H1 (cell line): ENCODE data around the gene CUBN. TPM values are rescaled to one million over a fixed set of nuclear protein-coding genes. Genes with fewer than 3 reads are reported as not detected.

Experiments
- CTCF ChIA-PET: fragments of 300-600 bp; sonication (Branson Sonifier 250); formaldehyde crosslinking; loops from one replicate; lab custom pipeline; 2021; ENCODE audit not compliant: partially characterized antibody; lab: Charles Lee
- POLR2A ChIA-PET: fragments of 300-600 bp; sonication (Branson Sonifier 250); formaldehyde crosslinking; loops from one replicate; lab custom pipeline; 2021; ENCODE audit warnings: inconsistent platforms; ENCODE audit not compliant: partially characterized antibody; lab: Charles Lee
- DNase-seq, 2 experiments: peaks; one replicate each; pipeline versions ENCODE4 v3.0.0 to v3.0.0-alpha.2; 2010 to 2022; ENCODE audit warnings: low spot score in 2 of 2, low read depth in 1 of 2, mixed read lengths in 1 of 2
- FAIRE-seq: peaks from 2 replicates; lab custom pipeline; 2011; peaks lifted over from hg19 to GRCh38; lab: Jason Lieb, UNC
- H2AFZ ChIP-seq: 2 replicates; pipeline ENCODE4 v1.8.1; 2012; ENCODE audit warnings: low read length, inconsistent platforms
- H2AK5ac ChIP-seq: 2 replicates; pipeline ENCODE4 v1.6.1; 2013; ENCODE audit warnings: low read depth, low read length
- H2BK120ac ChIP-seq: replicated peaks from 2 replicates; pipeline ENCODE3; 2013; ENCODE audit warnings: low read depth, low read length, inconsistent platforms
- H2BK12ac ChIP-seq: 2 replicates; pipeline ENCODE4 v1.6.1; 2013; ENCODE audit warnings: low read depth, low read length
- H2BK15ac ChIP-seq: 2 replicates; pipeline ENCODE4 v1.6.1; 2013; ENCODE audit warnings: low read length
- H2BK20ac ChIP-seq: 2 replicates; pipeline ENCODE4 v1.6.1; 2013; ENCODE audit warnings: low read length
- H2BK5ac ChIP-seq: 2 replicates; pipeline ENCODE4 v1.6.1; 2013; ENCODE audit warnings: low read depth, low read length
- H3K14ac ChIP-seq: 2 replicates; pipeline ENCODE4 v1.6.1; 2013; ENCODE audit warnings: inconsistent platforms; ENCODE audit not compliant: insufficient read length
- H3K18ac ChIP-seq: 2 replicates; pipeline ENCODE4 v1.6.1; 2013; ENCODE audit warnings: low read length; ENCODE audit errors: extremely low read depth
- H3K23ac ChIP-seq: 2 replicates; pipeline ENCODE4 v1.6.1; 2013; ENCODE audit warnings: inconsistent platforms; ENCODE audit not compliant: insufficient read length
- H3K23me2 ChIP-seq: 2 replicates; pipeline ENCODE4 v1.6.1; 2013; ENCODE audit warnings: low read depth, low read length
- H3K27ac ChIP-seq: 2 replicates; pipeline ENCODE4 v1.6.1; 2011; ENCODE audit warnings: low read depth, low read length, inconsistent platforms
- H3K27me3 ChIP-seq, 4 experiments: replicated peaks in 1 of 4; 1 replicate in 1 of 4; 2 replicates in 3 of 4; pipeline versions ENCODE4 v1.6.1 to v1.8.1; 2011 to 2013; ENCODE audit warnings: low read length in 3 of 4, mild to moderate bottlenecking in 3 of 4, inconsistent platforms in 2 of 4, mixed read lengths in 2 of 4, moderate library complexity in 1 of 4; ENCODE audit not compliant: control insufficient read depth in 3 of 4, insufficient read depth in 3 of 4; ENCODE audit errors: extremely low read depth in 1 of 4
- H3K36me3 ChIP-seq, 4 experiments: 2 replicates each; pipeline versions ENCODE4 v1.6.1 to v1.8.1; 2011 to 2013; ENCODE audit warnings: mild to moderate bottlenecking in 4 of 4, low read length in 3 of 4, moderate library complexity in 2 of 4, control low read depth in 1 of 4, inconsistent platforms in 1 of 4; ENCODE audit not compliant: insufficient read depth in 4 of 4, control insufficient read depth in 2 of 4
- H3K4ac ChIP-seq: replicated peaks from 2 replicates; pipeline ENCODE3; 2013; ENCODE audit warnings: low read length, low read depth, mixed read lengths, inconsistent platforms; ENCODE audit not compliant: insufficient read length
- H3K4me1 ChIP-seq, 4 experiments: replicated peaks in 1 of 4; 1 replicate in 1 of 4; 2 replicates in 3 of 4; pipeline versions ENCODE4 v1.6.1 to v1.8.1; 2011 to 2013; ENCODE audit warnings: low read length in 3 of 4, inconsistent platforms in 2 of 4, mixed read lengths in 1 of 4; ENCODE audit not compliant: insufficient read depth in 4 of 4, control insufficient read depth in 3 of 4
- H3K4me2 ChIP-seq, 2 experiments: 2 replicates each; pipeline versions ENCODE4 v1.6.1 to v1.8.1; 2011 to 2013; ENCODE audit warnings: low read depth in 2 of 2, low read length in 2 of 2, control low read depth in 1 of 2, inconsistent platforms in 1 of 2, mild to moderate bottlenecking in 1 of 2; ENCODE audit not compliant: insufficient read depth in 1 of 2
- H3K4me3 ChIP-seq, 4 experiments: fragments of 200-600, 300-600 bp in 1 of 4; sonication (generic), shearing (Covaris generic), sonication (Bioruptor Twin) in 1 of 4; 2 replicates each; pipeline versions ENCODE4 v1.5.1 to v1.8.1; 2011 to 2016; ENCODE audit warnings: low read length in 4 of 4, low read depth in 3 of 4, control low read depth in 2 of 4, inconsistent platforms in 2 of 4, mild to moderate bottlenecking in 2 of 4, mixed read lengths in 1 of 4, moderate library complexity in 1 of 4; ENCODE audit not compliant: insufficient read depth in 2 of 4; ENCODE audit errors: extremely low read depth in 1 of 4
- H3K56ac ChIP-seq: replicated peaks from 2 replicates; pipeline ENCODE3; 2013; ENCODE audit warnings: low read depth, mild to moderate bottlenecking, mixed read lengths, low read length, inconsistent platforms; ENCODE audit not compliant: insufficient read length
- H3K79me1 ChIP-seq: 2 replicates; pipeline ENCODE4 v1.6.1; 2013; ENCODE audit warnings: low read depth, low read length, control low read depth
- H3K79me2 ChIP-seq, 2 experiments: 2 replicates each; pipeline versions ENCODE4 v1.6.1 to v1.8.1; 2012 to 2013; ENCODE audit warnings: low read length in 2 of 2, mild to moderate bottlenecking in 2 of 2, inconsistent platforms in 1 of 2; ENCODE audit not compliant: insufficient read depth in 2 of 2, control insufficient read depth in 1 of 2
- H3K9ac ChIP-seq, 4 experiments: replicated peaks in 1 of 4; 1 replicate in 1 of 4; 2 replicates in 3 of 4; pipeline versions ENCODE4 v1.6.1 to v1.8.1; 2011 to 2013; ENCODE audit warnings: low read depth in 3 of 4, low read length in 3 of 4, control low read depth in 2 of 4, mild to moderate bottlenecking in 2 of 4, moderate library complexity in 2 of 4, inconsistent platforms in 1 of 4; ENCODE audit errors: extremely low read depth in 1 of 4
- H3K9me3 ChIP-seq, 2 experiments: 2 replicates each; pipeline versions ENCODE4 v1.6.1 to v1.8.1; 2012 to 2013; ENCODE audit warnings: mild to moderate bottlenecking in 2 of 2, moderate library complexity in 2 of 2, control low read depth in 1 of 2, inconsistent platforms in 1 of 2, low read depth in 1 of 2, low read length in 1 of 2, mixed read lengths in 1 of 2; ENCODE audit not compliant: insufficient read depth in 2 of 2
- H4K20me1 ChIP-seq, 2 experiments: replicated peaks in 1 of 2; 2 replicates each; pipeline versions ENCODE3 to v1.8.1; 2011 to 2013; ENCODE audit warnings: inconsistent platforms in 2 of 2, low read length in 2 of 2, mild to moderate bottlenecking in 1 of 2; ENCODE audit not compliant: insufficient read depth in 2 of 2, control insufficient read depth in 1 of 2
- H4K5ac ChIP-seq: 2 replicates; pipeline ENCODE4 v1.6.1; 2013; ENCODE audit warnings: low read length, low read depth, mixed read lengths, inconsistent platforms; ENCODE audit not compliant: insufficient read length
- H4K8ac ChIP-seq: 2 replicates; pipeline ENCODE4 v1.8.0; 2013; ENCODE audit warnings: mild to moderate bottlenecking, moderate library complexity, low read length, inconsistent platforms; ENCODE audit not compliant: insufficient read depth; ENCODE audit errors: extremely low read depth
- H4K91ac ChIP-seq: replicated peaks from 2 replicates; pipeline ENCODE3; 2013; ENCODE audit warnings: low read length, mixed read lengths, inconsistent platforms; ENCODE audit not compliant: insufficient read length
- BACH1 ChIP-seq: IDR thresholded peaks from 2 replicates; pipeline ENCODE4 v1.6.1; 2012; ENCODE audit warnings: low read length, improper control_type of control experiment
- CHD2 ChIP-seq: IDR thresholded peaks from 2 replicates; pipeline ENCODE4 v1.6.1; 2012; ENCODE audit warnings: low read length, improper control_type of control experiment
- CTBP2 ChIP-seq: IDR thresholded peaks from 2 replicates; pipeline ENCODE4 v1.7.0; 2011; ENCODE audit warnings: borderline replicate concordance, mild to moderate bottlenecking, moderate library complexity, mixed read lengths, low read length; ENCODE audit not compliant: insufficient read depth, insufficient read length
- JUN ChIP-seq: IDR thresholded peaks from 2 replicates; pipeline ENCODE4 v1.6.1; 2011; ENCODE audit warnings: low read depth, mild to moderate bottlenecking, improper control_type of control experiment, low read length
- SIN3A ChIP-seq, 2 experiments: IDR thresholded peaks in 1 of 2; conservative IDR thresholded peaks in 1 of 2; 2 replicates each; pipeline ENCODE4 v1.6.1; 2011 to 2012; ENCODE audit warnings: low read length in 2 of 2, improper control_type of control experiment in 1 of 2, low read depth in 1 of 2, mild to moderate bottlenecking in 1 of 2
- TAF1 ChIP-seq: IDR thresholded peaks from 2 replicates; pipeline ENCODE4 v1.6.1; 2011; ENCODE audit warnings: mild to moderate bottlenecking, low read depth, low read length
- ZNF274 ChIP-seq: IDR thresholded peaks from 2 replicates; pipeline ENCODE4 v1.7.0; 2012; ENCODE audit warnings: low read length, borderline replicate concordance; ENCODE audit errors: extremely low read depth
- WGBS, 2 experiments: shearing (Covaris generic) in 1 of 2; methylation state at CpG; one replicate each; pipeline versions ENCODE4 v1.1.6 to v1.1.7; 2013 to 2015; ENCODE audit warnings: low lambda C conversion rate in 2 of 2, mixed read lengths in 2 of 2, inconsistent platforms in 1 of 2, low coverage in 1 of 2, missing lambda C conversion rate in 1 of 2; ENCODE audit not compliant: insufficient replicate concordance in 2 of 2, insufficient coverage in 1 of 2, insufficient read length in 1 of 2; ENCODE audit errors: extremely low coverage in 1 of 2, missing lambda C conversion rate in 1 of 2; 5-methylcytosine and 5-hydroxymethylcytosine counted together
- polyA plus RNA-seq, 7 experiments: library from polyadenylated mRNA; depleted of rRNA in 3 of 7; stranded (reverse) in 5 of 7; unstranded in 2 of 7; fragments of >200 nt in 5 of 7; fragments of 200-250 nt in 2 of 7; gene quantifications; 1 replicate in 5 of 7; 2 replicates in 1 of 7; 4 replicates in 1 of 7; pipeline versions ENCODE4 v1.2.1 to v1.2.3, GENCODE V29; 2011 to 2013; ENCODE audit warnings: missing spikeins in 2 of 7, mixed read lengths in 2 of 7
- total RNA-seq: library from RNA; stranded (reverse); fragmentation: NEBNext Ultra II Directional; extraction: Animal tissue kit (Norgen Biotek cat#: 25700); gene quantifications from 2 replicates; pipeline ENCODE4 v1.2.1, GENCODE V29; 2021

The CUBN gene
- total and polyA plus RNA-seq, 2 of the 8 experiments (the other 6 are each of a cell fraction or from before 2014, with no cell fraction given) = 0.04 to 0.08 TPM

GRCh38 chr10:16828701-16829175, 300.9 kb downstream of the CUBN start:
- H4K8ac ChIP-seq = no peak overlapping the region
- H3K4me1 ChIP-seq = no peaks in the 10 kb centered on the region
- no peaks in the 10 kb centered on the region for H4K20me1 ChIP-seq
- no peak overlapping the region for H3K27ac ChIP-seq
- H2AFZ ChIP-seq = no peak overlapping the region
- no peak overlapping the region for H4K91ac ChIP-seq
- no peaks in the 10 kb centered on the region for H3K23me2 ChIP-seq
- no peaks in the 10 kb centered on the region for H3K36me3 ChIP-seq
- H2BK5ac ChIP-seq = no peak overlapping the region
- DNase-seq (no peak), FAIRE-seq (no peak)
- no peaks in the 10 kb centered on the region for H3K9me3 ChIP-seq
- H3K4me2 ChIP-seq = no peak overlapping the region
- ChIA-PET CTCF (interaction anchor here (0.6 to 2.0 kb wide), 20 partner anchors 9 to 1513 kb away, joined by 3 to 7 read pairs (median 4); no protein-coding TSS in a partner anchor), POLR2A (no interaction called here)
- no peak overlapping the region for H2AK5ac ChIP-seq
- no peak overlapping the region for H2BK12ac ChIP-seq
- no peak overlapping the region for H3K4me3 ChIP-seq
- no peak overlapping the region for H2BK120ac ChIP-seq
- H3K79me2 ChIP-seq = no peaks in the 10 kb centered on the region
- H3K14ac ChIP-seq = no peak overlapping the region
- WGBS, 2 experiments = 95% methylated on average over 9 of the region's 9 CpGs; no CpG with 5 or more reads in 1 of the 2 experiments
- no peak overlapping the region for H3K23ac ChIP-seq
- H3K56ac ChIP-seq = no peak overlapping the region
- H3K4ac ChIP-seq = no peak overlapping the region
- no peak overlapping the region for H3K18ac ChIP-seq
- no peak overlapping the region for H2BK15ac ChIP-seq
- no peaks in the 10 kb centered on the region for H3K27me3 ChIP-seq
- H2BK20ac ChIP-seq = no peak overlapping the region
- no peak overlapping the region for H3K9ac ChIP-seq
- no peaks in the 10 kb centered on the region for H3K79me1 ChIP-seq
- no peak overlapping the region for H4K5ac ChIP-seq
- TF ChIP-seq ZNF274 = no peak
- no peak for TF ChIP-seq JUN
- TF ChIP-seq SIN3A (conservative IDR thresholded peaks at IDR 0.05 in 1 of 2, IDR thresholded peaks at IDR 0.05 in 1 of 2; ENCODE audit: low read depth in 1 of 2, low read length in 2 of 2) = no peak
- no peak for TF ChIP-seq CHD2
- TF ChIP-seq TAF1 = no peak
- no peak for TF ChIP-seq CTBP2
- no peak for TF ChIP-seq BACH1
